Measurements from ENCODE around the gene RINL. TPM values are rescaled to one million over a fixed set of nuclear protein-coding genes. Genes with fewer than 3 reads are reported as not detected.

The RINL gene, protein sequence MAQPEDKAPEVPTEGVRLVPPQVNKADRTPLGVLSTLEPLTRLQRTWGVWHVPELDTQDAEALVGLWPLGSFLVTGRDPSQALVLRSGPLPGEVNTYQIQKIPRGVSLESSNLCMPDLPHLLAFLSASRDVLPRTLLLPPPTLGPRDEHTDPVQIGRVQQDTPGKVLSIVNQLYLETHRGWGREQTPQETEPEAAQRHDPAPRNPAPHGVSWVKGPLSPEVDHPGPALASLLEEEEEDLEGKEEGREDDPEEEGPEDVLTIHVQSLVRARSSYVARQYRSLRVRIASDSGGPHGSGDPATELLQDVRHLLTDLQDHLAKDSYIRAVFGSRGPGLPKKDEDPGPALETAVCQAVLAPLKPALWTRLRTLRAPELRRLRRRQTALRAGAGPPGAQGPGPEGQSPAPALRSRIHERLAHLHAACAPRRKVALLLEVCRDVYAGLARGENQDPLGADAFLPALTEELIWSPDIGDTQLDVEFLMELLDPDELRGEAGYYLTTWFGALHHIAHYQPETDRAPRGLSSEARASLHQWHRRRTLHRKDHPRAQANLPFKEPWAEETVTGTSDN
- 2.6 and 3.0 TPM in 2 replicates for total RNA-seq
- long read RNA-seq = 0 reads

- DNase-seq (ENCODE audit: low spot score, unreplicated experiment) = no peak
- H3K36me3 Mint-ChIP-seq (ENCODE audit: insufficient read depth) = peaks cover 1% of the 10 kb centered on the region
- H3K27ac Mint-ChIP-seq = peak within 1 kb of the TSS; percentile 74
- no peak within 1 kb of the TSS for H3K4me3 Mint-ChIP-seq (ENCODE audit: low read depth)
- peaks cover 18% of the 10 kb centered on the region for H3K4me1 Mint-ChIP-seq (ENCODE audit: low read depth)
- no peaks in the 10 kb centered on the region for H3K9me3 Mint-ChIP-seq (ENCODE audit: low read depth)
- H3K27me3 Mint-ChIP-seq = no peaks in the 10 kb centered on the region
- TF ChIP-seq, protein P1, sequence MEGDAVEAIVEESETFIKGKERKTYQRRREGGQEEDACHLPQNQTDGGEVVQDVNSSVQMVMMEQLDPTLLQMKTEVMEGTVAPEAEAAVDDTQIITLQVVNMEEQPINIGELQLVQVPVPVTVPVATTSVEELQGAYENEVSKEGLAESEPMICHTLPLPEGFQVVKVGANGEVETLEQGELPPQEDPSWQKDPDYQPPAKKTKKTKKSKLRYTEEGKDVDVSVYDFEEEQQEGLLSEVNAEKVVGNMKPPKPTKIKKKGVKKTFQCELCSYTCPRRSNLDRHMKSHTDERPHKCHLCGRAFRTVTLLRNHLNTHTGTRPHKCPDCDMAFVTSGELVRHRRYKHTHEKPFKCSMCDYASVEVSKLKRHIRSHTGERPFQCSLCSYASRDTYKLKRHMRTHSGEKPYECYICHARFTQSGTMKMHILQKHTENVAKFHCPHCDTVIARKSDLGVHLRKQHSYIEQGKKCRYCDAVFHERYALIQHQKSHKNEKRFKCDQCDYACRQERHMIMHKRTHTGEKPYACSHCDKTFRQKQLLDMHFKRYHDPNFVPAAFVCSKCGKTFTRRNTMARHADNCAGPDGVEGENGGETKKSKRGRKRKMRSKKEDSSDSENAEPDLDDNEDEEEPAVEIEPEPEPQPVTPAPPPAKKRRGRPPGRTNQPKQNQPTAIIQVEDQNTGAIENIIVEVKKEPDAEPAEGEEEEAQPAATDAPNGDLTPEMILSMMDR (IDR thresholded peaks at IDR 0.05; ENCODE audit: unreplicated experiment) = no peak
Observed at GRCh38 chr19:38877781-38878574, at the start of gene RINL. RINL (minus strand) TSS chr19:38878275; CDS start chr19:38876742, 1,533 bp downstream.

DNA sequence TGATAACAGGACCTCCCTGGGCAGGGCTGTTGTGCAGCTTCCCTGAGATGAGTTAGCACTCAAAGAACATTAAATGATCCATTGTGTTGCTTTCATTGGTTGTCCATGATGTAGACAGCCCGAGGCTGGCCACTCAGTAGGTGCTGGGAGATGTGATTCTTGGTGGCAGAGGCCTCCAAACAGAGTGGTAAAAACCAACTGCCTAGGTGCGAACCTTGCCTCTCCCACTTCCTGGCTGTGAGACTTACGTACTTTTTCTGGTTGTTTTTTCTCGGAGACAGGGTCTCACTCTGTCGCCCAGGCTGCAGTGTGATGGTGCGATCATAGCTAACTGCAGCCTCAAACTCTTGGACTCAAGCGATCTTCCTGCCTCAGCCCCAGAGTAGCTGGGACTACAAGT, 46.3 kb upstream of the RINL start:
- H3K27me3 Mint-ChIP-seq = no peaks in the 10 kb centered on the region
- no peak for DNase-seq (ENCODE audit: low spot score, unreplicated experiment)
- H3K27ac Mint-ChIP-seq = no peak overlapping the region
- no peaks in the 10 kb centered on the region for H3K4me1 Mint-ChIP-seq (ENCODE audit: low read depth)
- no peaks in the 10 kb centered on the region for H3K9me3 Mint-ChIP-seq (ENCODE audit: low read depth)
- peaks cover 14% of the 10 kb centered on the region for H3K36me3 Mint-ChIP-seq (ENCODE audit: insufficient read depth)
- TF ChIP-seq, protein P1 (IDR thresholded peaks at IDR 0.05; ENCODE audit: unreplicated experiment) = no peak
- H3K4me3 Mint-ChIP-seq (ENCODE audit: low read depth) = no peak overlapping the region

- H3K27me3 Mint-ChIP-seq = no peaks in the 10 kb centered on the region
- no peak overlapping the region for H3K4me3 Mint-ChIP-seq (ENCODE audit: low read depth)
- peaks cover 14% of the 10 kb centered on the region for H3K36me3 Mint-ChIP-seq (ENCODE audit: insufficient read depth)
Observed at GRCh38 chr19:38922482-38922881, 44.4 kb upstream of the RINL start.

GRCh38 chr19:38921420-38922274, 43.6 kb upstream of the RINL start:
- H3K9me3 Mint-ChIP-seq (ENCODE audit: low read depth) = no peaks in the 10 kb centered on the region
- H3K27ac Mint-ChIP-seq = no peak overlapping the region
- no peak for DNase-seq (ENCODE audit: low spot score, unreplicated experiment)
- no peak overlapping the region for H3K4me3 Mint-ChIP-seq (ENCODE audit: low read depth)
- no peaks in the 10 kb centered on the region for H3K27me3 Mint-ChIP-seq
- peaks cover 14% of the 10 kb centered on the region for H3K36me3 Mint-ChIP-seq (ENCODE audit: insufficient read depth)
- TF ChIP-seq, protein P1 (IDR thresholded peaks at IDR 0.05; ENCODE audit: unreplicated experiment) = no peak
- H3K4me1 Mint-ChIP-seq (ENCODE audit: low read depth) = no peaks in the 10 kb centered on the region

More at GRCh38 chr19:38922482-38922881, 44.4 kb upstream of the RINL start:
- no peak for DNase-seq (ENCODE audit: low spot score, unreplicated experiment)
- Mint-ChIP-seq H3K27ac (no peak overlapping the region), H3K9me3 (ENCODE audit: low read depth) (no peaks in the 10 kb centered on the region), H3K4me1 (ENCODE audit: low read depth) (no peaks in the 10 kb centered on the region)
- TF ChIP-seq, protein P1 (IDR thresholded peaks at IDR 0.05; ENCODE audit: unreplicated experiment) = no peak
